Measurements from ENCODE around the gene GM2A. TPM values are rescaled to one million over a fixed set of nuclear protein-coding genes. Genes with fewer than 3 reads are reported as not detected.

Gene GM2A
- polyA plus RNA-seq, 1 of the 3 experiments (the other 2 are of a cell fraction) = 8.0 TPM

DNA sequence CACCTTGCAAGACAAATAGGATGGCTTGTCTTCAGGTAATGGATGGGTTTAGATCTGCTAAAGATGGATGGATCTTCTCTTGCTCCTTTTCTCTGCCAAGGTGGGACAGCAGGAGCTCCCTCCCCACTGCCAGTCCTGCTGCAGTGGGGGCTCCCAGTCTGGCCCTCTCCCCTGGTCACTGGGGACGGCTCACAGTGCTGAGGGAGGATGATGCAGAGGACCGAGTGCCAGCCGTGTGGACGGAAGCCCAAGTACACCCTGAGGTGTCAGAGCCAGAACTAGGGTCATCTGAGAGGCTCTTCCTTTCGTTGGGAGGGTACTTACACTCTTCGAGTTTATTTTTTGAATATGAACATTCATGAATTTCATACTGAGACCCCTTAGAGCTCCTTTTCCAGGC lies 34.8 kb upstream of the GM2A start:
- Histone ChIP-seq H3K79me2 (ENCODE audit: insufficient read depth) (no peaks in the 10 kb centered on the region), H3K36me3 (replicated peaks in 1 of 2; ENCODE audit: control insufficient read depth in 1 of 2, insufficient read depth in 2 of 2, low read length in 1 of 2) (no peaks in the 10 kb centered on the region), H3K4me2 (no peak overlapping the region), H3K4me3 (ENCODE audit: low read depth in 2 of 2, low read length in 1 of 2) (no peak overlapping the region), H3K4me1 (ENCODE audit: control insufficient read depth in 1 of 2, insufficient read depth in 2 of 2, low read depth in 1 of 2, low read length in 1 of 2) (no peaks in the 10 kb centered on the region; a peak in 1 of 4 replicates), H3F3A (replicated peaks; ENCODE audit: insufficient read depth) (no peaks in the 10 kb centered on the region), H3K27ac (ENCODE audit: low read depth in 2 of 2, low read length in 1 of 2) (no peak overlapping the region), H3K9me2 (no peaks in the 10 kb centered on the region), H4K20me1 (ENCODE audit: insufficient read depth) (no peaks in the 10 kb centered on the region), H3K9me3 (no peaks in the 10 kb centered on the region), H3K9ac (no peak overlapping the region), H3K27me3 (ENCODE audit: insufficient read depth) (no peaks in the 10 kb centered on the region; the same call in 1 of the 2 replicates), H2AFZ (ENCODE audit: low read depth) (no peak overlapping the region)
- WGBS (ENCODE audit: low lambda C conversion rate) = 72% methylated on average over 5 of the region's 6 CpGs
- ChIA-PET POLR2A (no interaction called here), CTCF (interaction anchor here (1.0 to 1.7 kb wide), 2 partner anchors 9 to 53 kb away, joined by 4 read pairs; no protein-coding TSS in a partner anchor)
- no peak for DNase-seq
- no peak for TF ChIP-seq ELF1 (IDR thresholded peaks at IDR 0.05)
- no peak for TF ChIP-seq FOXM1 (IDR thresholded peaks at IDR 0.05; ENCODE audit: low read depth)
- TF ChIP-seq, protein P1, sequence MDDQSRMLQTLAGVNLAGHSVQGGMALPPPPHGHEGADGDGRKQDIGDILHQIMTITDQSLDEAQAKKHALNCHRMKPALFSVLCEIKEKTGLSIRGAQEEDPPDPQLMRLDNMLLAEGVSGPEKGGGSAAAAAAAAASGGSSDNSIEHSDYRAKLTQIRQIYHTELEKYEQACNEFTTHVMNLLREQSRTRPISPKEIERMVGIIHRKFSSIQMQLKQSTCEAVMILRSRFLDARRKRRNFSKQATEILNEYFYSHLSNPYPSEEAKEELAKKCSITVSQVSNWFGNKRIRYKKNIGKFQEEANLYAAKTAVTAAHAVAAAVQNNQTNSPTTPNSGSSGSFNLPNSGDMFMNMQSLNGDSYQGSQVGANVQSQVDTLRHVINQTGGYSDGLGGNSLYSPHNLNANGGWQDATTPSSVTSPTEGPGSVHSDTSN (IDR thresholded peaks at IDR 0.05) = no peak
- TF ChIP-seq YY1 (IDR thresholded peaks at IDR 0.05; ENCODE audit: low read depth) = no peak
- TF ChIP-seq MXI1 (IDR thresholded peaks at IDR 0.05; ENCODE audit: low read depth, low read length) = no peak
- TF ChIP-seq, protein P2, sequence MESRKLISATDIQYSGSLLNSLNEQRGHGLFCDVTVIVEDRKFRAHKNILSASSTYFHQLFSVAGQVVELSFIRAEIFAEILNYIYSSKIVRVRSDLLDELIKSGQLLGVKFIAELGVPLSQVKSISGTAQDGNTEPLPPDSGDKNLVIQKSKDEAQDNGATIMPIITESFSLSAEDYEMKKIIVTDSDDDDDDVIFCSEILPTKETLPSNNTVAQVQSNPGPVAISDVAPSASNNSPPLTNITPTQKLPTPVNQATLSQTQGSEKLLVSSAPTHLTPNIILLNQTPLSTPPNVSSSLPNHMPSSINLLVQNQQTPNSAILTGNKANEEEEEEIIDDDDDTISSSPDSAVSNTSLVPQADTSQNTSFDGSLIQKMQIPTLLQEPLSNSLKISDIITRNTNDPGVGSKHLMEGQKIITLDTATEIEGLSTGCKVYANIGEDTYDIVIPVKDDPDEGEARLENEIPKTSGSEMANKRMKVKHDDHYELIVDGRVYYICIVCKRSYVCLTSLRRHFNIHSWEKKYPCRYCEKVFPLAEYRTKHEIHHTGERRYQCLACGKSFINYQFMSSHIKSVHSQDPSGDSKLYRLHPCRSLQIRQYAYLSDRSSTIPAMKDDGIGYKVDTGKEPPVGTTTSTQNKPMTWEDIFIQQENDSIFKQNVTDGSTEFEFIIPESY (IDR thresholded peaks at IDR 0.05; ENCODE audit: borderline replicate concordance, low read depth) = no peak
- no peak for TF ChIP-seq GABPA (IDR thresholded peaks at IDR 0.05; ENCODE audit: low read depth)
- TF ChIP-seq RFX5 (IDR thresholded peaks at IDR 0.05; ENCODE audit: low read length) = no peak
- TF ChIP-seq CHD2 (IDR thresholded peaks at IDR 0.05; ENCODE audit: low read length, partially characterized antibody) = no peak
- no peak for TF ChIP-seq JUND (IDR thresholded peaks at IDR 0.05)
- TF ChIP-seq, protein P3, sequence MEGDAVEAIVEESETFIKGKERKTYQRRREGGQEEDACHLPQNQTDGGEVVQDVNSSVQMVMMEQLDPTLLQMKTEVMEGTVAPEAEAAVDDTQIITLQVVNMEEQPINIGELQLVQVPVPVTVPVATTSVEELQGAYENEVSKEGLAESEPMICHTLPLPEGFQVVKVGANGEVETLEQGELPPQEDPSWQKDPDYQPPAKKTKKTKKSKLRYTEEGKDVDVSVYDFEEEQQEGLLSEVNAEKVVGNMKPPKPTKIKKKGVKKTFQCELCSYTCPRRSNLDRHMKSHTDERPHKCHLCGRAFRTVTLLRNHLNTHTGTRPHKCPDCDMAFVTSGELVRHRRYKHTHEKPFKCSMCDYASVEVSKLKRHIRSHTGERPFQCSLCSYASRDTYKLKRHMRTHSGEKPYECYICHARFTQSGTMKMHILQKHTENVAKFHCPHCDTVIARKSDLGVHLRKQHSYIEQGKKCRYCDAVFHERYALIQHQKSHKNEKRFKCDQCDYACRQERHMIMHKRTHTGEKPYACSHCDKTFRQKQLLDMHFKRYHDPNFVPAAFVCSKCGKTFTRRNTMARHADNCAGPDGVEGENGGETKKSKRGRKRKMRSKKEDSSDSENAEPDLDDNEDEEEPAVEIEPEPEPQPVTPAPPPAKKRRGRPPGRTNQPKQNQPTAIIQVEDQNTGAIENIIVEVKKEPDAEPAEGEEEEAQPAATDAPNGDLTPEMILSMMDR (IDR thresholded peaks at IDR 0.05) = no peak
- TF ChIP-seq SMC3 (IDR thresholded peaks at IDR 0.05; ENCODE audit: low read depth, low read length) = no peak
- TF ChIP-seq NFIC (IDR thresholded peaks at IDR 0.05; ENCODE audit: borderline replicate concordance) = no peak
- TF ChIP-seq EZH2phosphoT487 (IDR thresholded peaks at IDR 0.05; ENCODE audit: borderline replicate concordance, low read depth) = no peak
- TF ChIP-seq, protein P4, sequence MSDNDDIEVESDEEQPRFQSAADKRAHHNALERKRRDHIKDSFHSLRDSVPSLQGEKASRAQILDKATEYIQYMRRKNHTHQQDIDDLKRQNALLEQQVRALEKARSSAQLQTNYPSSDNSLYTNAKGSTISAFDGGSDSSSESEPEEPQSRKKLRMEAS (IDR thresholded peaks at IDR 0.05; ENCODE audit: low read depth) = no peak

All from SK-N-SH (cell line).